ENCODE data around the gene DPYSL4. TPM values are rescaled to one million over a fixed set of nuclear protein-coding genes. Genes with fewer than 3 reads are reported as not detected.

The DPYSL4 gene
- total and polyA plus RNA-seq, 12 donors: 2.4 to 78.9 (median 30.6) TPM

DNA sequence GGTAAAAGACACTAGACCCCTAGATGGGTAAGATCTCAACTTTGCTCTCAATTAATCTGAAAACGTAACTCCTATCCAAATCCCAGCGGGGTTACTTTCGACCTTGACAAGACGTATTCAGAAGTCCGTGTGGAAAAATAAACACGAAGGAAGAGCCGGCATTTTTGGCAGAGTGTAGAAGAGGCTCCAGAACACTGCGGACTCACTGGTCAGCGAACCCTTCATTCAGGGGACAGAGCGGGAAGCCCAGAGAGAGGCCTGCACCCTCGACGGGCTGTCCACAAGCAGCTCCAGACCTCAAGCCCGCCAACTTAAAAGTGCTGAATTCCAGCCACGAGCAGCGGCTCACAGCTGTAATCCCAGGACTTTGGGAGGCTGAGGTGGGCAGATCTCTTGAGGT, 54.7 kb downstream of the DPYSL4 start:
- WGBS, 2 donors: 89 to 91% methylated on average over 15 of the region's 15 CpGs

DNA sequence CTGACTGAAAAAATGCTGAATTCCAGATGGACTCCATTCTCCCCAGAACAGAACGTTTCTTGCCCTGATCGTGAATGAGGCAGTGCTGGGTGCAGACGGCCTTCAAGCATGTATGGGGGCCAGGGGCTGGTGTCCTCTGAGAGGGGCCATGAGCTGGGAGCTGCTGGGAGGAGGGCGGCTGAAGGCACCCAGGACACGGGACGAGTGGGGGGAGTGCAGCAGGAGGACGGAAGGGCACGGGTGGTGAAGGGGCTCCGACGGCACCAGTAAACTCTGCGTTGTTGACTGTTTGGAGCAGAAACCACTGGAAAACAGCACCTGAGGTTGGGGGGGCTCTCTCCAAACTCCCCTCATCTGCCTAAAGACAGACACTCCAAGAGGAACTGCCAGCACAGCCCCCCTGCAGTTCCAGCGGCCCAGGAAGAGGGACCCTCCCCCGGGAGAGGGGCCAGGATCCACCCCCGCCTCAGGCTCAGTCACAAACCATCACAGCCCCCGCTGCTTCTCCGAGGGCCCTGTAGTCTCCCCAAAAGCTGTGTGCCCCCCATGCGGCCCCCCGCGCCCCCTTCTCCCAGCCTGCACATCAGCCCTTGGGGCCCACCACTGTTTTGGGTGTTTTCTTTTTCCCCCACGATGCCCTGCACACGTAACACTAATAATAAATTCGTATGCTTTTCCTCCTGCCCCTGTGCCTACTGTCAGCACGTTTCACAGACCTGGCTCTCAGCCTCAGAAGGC, 55.5 kb downstream of the DPYSL4 start:
- H3K27me3 ChIP-seq: no peaks in the 10 kb centered on the region
- peaks cover 0 to 8% (median 0%) of the 10 kb centered on the region in 9 donors for H3K4me1 ChIP-seq
- no peaks in the 10 kb centered on the region for H3K9me3 ChIP-seq
- TF ChIP-seq, protein P1, sequence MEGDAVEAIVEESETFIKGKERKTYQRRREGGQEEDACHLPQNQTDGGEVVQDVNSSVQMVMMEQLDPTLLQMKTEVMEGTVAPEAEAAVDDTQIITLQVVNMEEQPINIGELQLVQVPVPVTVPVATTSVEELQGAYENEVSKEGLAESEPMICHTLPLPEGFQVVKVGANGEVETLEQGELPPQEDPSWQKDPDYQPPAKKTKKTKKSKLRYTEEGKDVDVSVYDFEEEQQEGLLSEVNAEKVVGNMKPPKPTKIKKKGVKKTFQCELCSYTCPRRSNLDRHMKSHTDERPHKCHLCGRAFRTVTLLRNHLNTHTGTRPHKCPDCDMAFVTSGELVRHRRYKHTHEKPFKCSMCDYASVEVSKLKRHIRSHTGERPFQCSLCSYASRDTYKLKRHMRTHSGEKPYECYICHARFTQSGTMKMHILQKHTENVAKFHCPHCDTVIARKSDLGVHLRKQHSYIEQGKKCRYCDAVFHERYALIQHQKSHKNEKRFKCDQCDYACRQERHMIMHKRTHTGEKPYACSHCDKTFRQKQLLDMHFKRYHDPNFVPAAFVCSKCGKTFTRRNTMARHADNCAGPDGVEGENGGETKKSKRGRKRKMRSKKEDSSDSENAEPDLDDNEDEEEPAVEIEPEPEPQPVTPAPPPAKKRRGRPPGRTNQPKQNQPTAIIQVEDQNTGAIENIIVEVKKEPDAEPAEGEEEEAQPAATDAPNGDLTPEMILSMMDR (IDR thresholded peaks at IDR 0.05): no peak
- no peak overlapping the region for H3K27ac ChIP-seq
- ATAC-seq: no peak
- intact Hi-C loops (cut with DNase I): no loop called here
- 82 to 84% methylated on average over 23 of the region's 23 CpGs for WGBS, 2 donors
- H3K4me3 ChIP-seq: no peak overlapping the region
- DNase-seq: no peak
- H3K36me3 ChIP-seq: no peaks in the 10 kb centered on the region

More for the DNA sequence above, 54.7 kb downstream of the DPYSL4 start:
- Histone ChIP-seq H3K4me1 (peaks cover 0 to 8% (median 0%) of the 10 kb centered on the region in 9 donors), H3K4me3 (no peak overlapping the region), H3K27ac (no peak overlapping the region), H3K36me3 (no peaks in the 10 kb centered on the region), H3K27me3 (no peaks in the 10 kb centered on the region), H3K9me3 (no peaks in the 10 kb centered on the region)
- intact Hi-C loops (cut with DNase I): no loop called here
- no peak for ATAC-seq
- DNase-seq: no peak
- TF ChIP-seq, protein P1 (IDR thresholded peaks at IDR 0.05): no peak

DNA sequence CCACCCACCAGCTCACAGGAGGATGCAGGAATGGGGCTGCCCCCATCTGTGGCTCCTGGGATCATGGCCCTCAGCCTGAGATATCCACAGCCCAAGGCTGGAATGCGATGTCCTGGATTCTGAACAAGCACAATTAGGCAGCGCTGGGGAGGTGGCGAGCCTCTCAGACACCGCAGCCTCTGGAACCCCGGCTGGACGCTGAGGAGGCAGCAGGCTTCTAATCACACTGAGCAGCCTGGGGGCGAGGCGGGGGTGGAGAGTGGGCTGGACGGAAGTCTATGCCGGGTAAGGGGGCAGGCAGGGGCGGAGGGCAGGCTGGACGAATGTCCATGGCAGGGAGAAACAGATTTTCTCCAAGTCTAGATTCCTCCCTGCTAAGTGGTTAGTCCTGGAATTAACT, 56.4 kb downstream of the DPYSL4 start:
- Histone ChIP-seq H3K36me3 (no peaks in the 10 kb centered on the region), H3K4me3 (no peak overlapping the region), H3K27me3 (no peaks in the 10 kb centered on the region), H3K27ac (no peak overlapping the region), H3K4me1 (peaks cover 0 to 8% (median 0%) of the 10 kb centered on the region in 9 donors), H3K9me3 (no peaks in the 10 kb centered on the region)
- DNase-seq (no peak), ATAC-seq (no peak)
- 89 to 92% methylated on average over 12 of the region's 12 CpGs for WGBS, 2 donors
- intact Hi-C loops (cut with DNase I): no loop called here
- TF ChIP-seq, protein P1 (IDR thresholded peaks at IDR 0.05): no peak

DNA sequence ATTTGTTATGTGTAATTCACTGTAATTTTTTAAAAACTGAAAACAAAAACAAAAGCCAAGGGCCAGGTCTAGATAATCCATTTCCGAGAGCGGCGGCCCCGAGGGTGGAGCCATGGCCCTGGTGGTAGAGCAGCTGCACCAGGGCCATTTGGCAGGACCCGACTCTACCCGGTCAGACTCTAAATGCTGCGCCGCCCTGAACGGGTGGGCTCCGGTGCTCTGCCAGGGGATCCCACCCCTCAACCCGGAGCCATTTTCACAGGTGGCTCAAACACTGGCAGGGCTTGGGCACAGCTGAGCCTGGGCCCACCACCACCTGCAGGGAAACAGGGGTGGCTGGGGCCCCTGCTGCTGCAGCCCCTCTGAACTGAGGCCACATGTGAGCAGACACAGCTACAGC, 56.9 kb downstream of the DPYSL4 start:
- Histone ChIP-seq H3K27ac (no peak overlapping the region), H3K4me3 (no peak overlapping the region), H3K36me3 (no peaks in the 10 kb centered on the region), H3K4me1 (peaks cover 0 to 9% (median 0%) of the 10 kb centered on the region in 9 donors), H3K9me3 (no peaks in the 10 kb centered on the region), H3K27me3 (no peaks in the 10 kb centered on the region)
- TF ChIP-seq, protein P1 (IDR thresholded peaks at IDR 0.05): no peak
- DNase-seq: no peak
- intact Hi-C loops (cut with DNase I): no loop called here
- no peak for ATAC-seq
- 93 to 95% methylated on average over 11 of the region's 11 CpGs for WGBS, 2 donors
